ENCODE measurements around the gene ZBTB49. TPM values are rescaled to one million over a fixed set of nuclear protein-coding genes. Genes with fewer than 3 reads are reported as not detected.

The ZBTB49 gene
- total RNA-seq, 4 donors from 2014 or later = 3.1 to 10.7 (median 7.6) TPM

- ATAC-seq (ENCODE audit: low FRiP score) = no peak
- TF ChIP-seq CTCF (IDR thresholded peaks at IDR 0.05) = no peak
- DNase-seq (ENCODE audit: low spot score) = no peak
These were observed 22.1 kb upstream of the ZBTB49 start for GRCh38 chr4:4267981-4268380.

GRCh38 chr4:4268776-4269175, 21.3 kb upstream of the ZBTB49 start:
- ATAC-seq (ENCODE audit: low FRiP score) (no peak), DNase-seq (ENCODE audit: low spot score) (no peak)
- TF ChIP-seq CTCF (IDR thresholded peaks at IDR 0.05) = no peak

- no peak for ATAC-seq (ENCODE audit: low FRiP score)
- DNase-seq (ENCODE audit: low spot score) = no peak
- TF ChIP-seq CTCF (IDR thresholded peaks at IDR 0.05) = no peak
These were observed 20.7 kb upstream of the ZBTB49 start for GRCh38 chr4:4269331-4269731.

- ATAC-seq (ENCODE audit: low FRiP score) (no peak), DNase-seq (ENCODE audit: low spot score) (no peak)
- TF ChIP-seq CTCF (IDR thresholded peaks at IDR 0.05) = no peak
These were observed 20.2 kb upstream of the ZBTB49 start for GRCh38 chr4:4269856-4270255.

- no peak for TF ChIP-seq CTCF (IDR thresholded peaks at IDR 0.05)
- ATAC-seq (ENCODE audit: low FRiP score) (no peak), DNase-seq (ENCODE audit: low spot score) (no peak)
These were observed 19.5 kb upstream of the ZBTB49 start for GRCh38 chr4:4270529-4270928.

- ATAC-seq (ENCODE audit: low FRiP score) = no peak
- TF ChIP-seq CTCF (IDR thresholded peaks at IDR 0.05) = no peak
These were observed 18.1 kb upstream of the ZBTB49 start for GRCh38 chr4:4271912-4272311.

GRCh38 chr4:4274226-4274625, 15.8 kb upstream of the ZBTB49 start:
- TF ChIP-seq CTCF (IDR thresholded peaks at IDR 0.05) = no peak
- ATAC-seq (ENCODE audit: low FRiP score) = no peak
- no peak for DNase-seq (ENCODE audit: low spot score)

More at GRCh38 chr4:4271912-4272311, 18.1 kb upstream of the ZBTB49 start:
- no peak for DNase-seq (ENCODE audit: low spot score)

Measured in omental fat pad (tissue), 4 donors.